ENCODE results near the gene CDCP2. TPM values are rescaled to one million over a fixed set of nuclear protein-coding genes. Genes with fewer than 3 reads are reported as not detected.
A peak's percentile ranks its signal among the peaks of the same experiment; 100 is the strongest.
"Not testable (repeated sequence)": the region's sequence is repeated elsewhere in the genome, so short reads cannot be mapped to it uniquely, and the experiment has no call there.

Gene CDCP2
- total RNA-seq, 1 donor from 2014 or later = not detected

GRCh38 chr1:54167422-54168139 is 14.8 kb upstream of the CDCP2 start:
- ATAC-seq = peak; percentile 94

GRCh38 chr1:54166357-54166756 is 13.6 kb upstream of the CDCP2 start:
- ATAC-seq = not testable (repeated sequence)

GRCh38 chr1:54165146-54165545 is 12.3 kb upstream of the CDCP2 start:
- ATAC-seq = no peak

GRCh38 chr1:54163573-54163972 is 10.8 kb upstream of the CDCP2 start:
- ATAC-seq = no peak

- peak; percentile 79 for ATAC-seq
Observed at GRCh38 chr1:54163051-54163450, 10.3 kb upstream of the CDCP2 start.

GRCh38 chr1:54161495-54162168 is 8.8 kb upstream of the CDCP2 start:
- ATAC-seq = no peak

GRCh38 chr1:54160351-54160750 is 7.6 kb upstream of the CDCP2 start:
- no peak for ATAC-seq

GRCh38 chr1:54159733-54160316 is 7.0 kb upstream of the CDCP2 start:
- no peak for ATAC-seq

GRCh38 chr1:54158071-54158470 is 5.3 kb upstream of the CDCP2 start:
- ATAC-seq = peak; percentile 85

- ATAC-seq = no peak
Observed at GRCh38 chr1:54157401-54157800, 4.6 kb upstream of the CDCP2 start.

- no peak for ATAC-seq
Observed at GRCh38 chr1:54156986-54157385, 4.2 kb upstream of the CDCP2 start.

- no peak for ATAC-seq
Observed at GRCh38 chr1:54156201-54156600, 3.4 kb upstream of the CDCP2 start.

- peak; percentile 87 for ATAC-seq
Observed at GRCh38 chr1:54153535-54154439, 987 bp upstream of the CDCP2 start.

- ATAC-seq = no peak
Observed at GRCh38 chr1:54151013-54151412, 1.8 kb downstream of the CDCP2 start.

GRCh38 chr1:54149734-54150133 is 3.1 kb downstream of the CDCP2 start:
- no peak for ATAC-seq

GRCh38 chr1:54144366-54144765 is 8.4 kb downstream of the CDCP2 start:
- ATAC-seq = no peak

GRCh38 chr1:54142146-54142900 is 10.5 kb downstream of the CDCP2 start:
- no peak for ATAC-seq

GRCh38 chr1:54139711-54140110 is 13.1 kb downstream of the CDCP2 start:
- no peak for ATAC-seq

- no peak for ATAC-seq
Observed at GRCh38 chr1:54138994-54139393, 13.8 kb downstream of the CDCP2 start.

- peak; percentile 24 for ATAC-seq
Observed at GRCh38 chr1:54137534-54138061, 15.2 kb downstream of the CDCP2 start.

- ATAC-seq = no peak
Observed at GRCh38 chr1:54136963-54137533, 15.8 kb downstream of the CDCP2 start.

Measured in esophagus mucosa (tissue), 1 donor.